T-helper 2 cell treated with Interferon-gamma antibody and Interleukin-4, amounts not matched to agents 100 ng/mL and 5 ng/mL, for 36 hours (primary cell): ENCODE data around the gene AATF. TPM values are rescaled to one million over a fixed set of nuclear protein-coding genes. Genes with fewer than 3 reads are reported as not detected.

ENCODE experiments used
- intact Hi-C: fragments of 100-400 bp; cut with micrococcal nuclease; formaldehyde crosslinking; loops from one replicate; pipeline ENCODE4 v1.15.1; 2023
- total RNA-seq: library from RNA; stranded (reverse); gene quantifications from 2 replicates; pipeline ENCODE4 v1.2.3, GENCODE V29; 2022

The AATF gene
- total RNA-seq, 1 donor from 2014 or later, result 73.9 TPM

GRCh38 chr17:37098152-37098551 is 149.4 kb downstream of the AATF start:
- intact Hi-C loops, result no loop called here

GRCh38 chr17:37098910-37099664 is 150.3 kb downstream of the AATF start:
- intact Hi-C loops, result no loop called here

- intact Hi-C loops, result no loop called here
Observed at GRCh38 chr17:37100231-37100630, 151.5 kb downstream of the AATF start.

- intact Hi-C loops, result no loop called here
Observed at GRCh38 chr17:37101306-37101705, 152.6 kb downstream of the AATF start.

- intact Hi-C loops, result no loop called here
Observed at GRCh38 chr17:37103231-37103630, 154.5 kb downstream of the AATF start.

- intact Hi-C loops, result no loop called here
Observed at GRCh38 chr17:37106049-37106448, 157.3 kb downstream of the AATF start.

Other genes starting within 250 kb of the AATF start
- gene LHX1, start 11.5 kb upstream of the AATF start, total RNA-seq, result 0.18 TPM in 1 of 2 replicates, not detected in the other